Lower lobe of right lung (tissue), 2 donors: ENCODE measurements around the gene SARDH. TPM values are rescaled to one million over a fixed set of nuclear protein-coding genes. Genes with fewer than 3 reads are reported as not detected.

ENCODE experiments used
- ATAC-seq, 2 donors: fragments of 200-7000 bp; cut with Tn5 transposase; one replicate each; pipeline ENCODE4 v1.9.1; 2020 to 2022; ENCODE audit warnings: mild to moderate bottlenecking in 2 of 2, moderate library complexity in 2 of 2
- DNase-seq: peaks from one replicate; pipeline ENCODE4 v3.0.0-alpha.2; 2020
- H3K27ac ChIP-seq: fragments of 200-600 bp; one replicate; pipeline ENCODE4 v1.8.0; 2022
- H3K27me3 ChIP-seq: fragments of 200-600 bp; one replicate; pipeline ENCODE4 v1.8.0; 2022; ENCODE audit warnings: low read depth
- H3K36me3 ChIP-seq: fragments of 200-600 bp; one replicate; pipeline ENCODE4 v1.8.0; 2022; ENCODE audit warnings: mild to moderate bottlenecking
- H3K4me1 ChIP-seq: fragments of 200-600 bp; one replicate; pipeline ENCODE4 v1.8.0; 2022
- H3K4me3 ChIP-seq: fragments of 200-600 bp; one replicate; pipeline ENCODE4 v1.8.0; 2022; ENCODE audit warnings: mild to moderate bottlenecking
- H3K9me3 ChIP-seq: fragments of 200-600 bp; one replicate; pipeline ENCODE4 v1.8.0; 2022
- CTCF ChIP-seq: fragments of 200-600 bp; IDR thresholded peaks from one replicate; pipeline ENCODE4 v1.8.0; 2022; ENCODE audit warnings: antibody characterized with exemption, mild to moderate bottlenecking
- intact Hi-C: fragments of 100-400 bp; cut with DNase I; formaldehyde crosslinking; loops from one replicate; pipeline ENCODE4 v1.11.0; 2022
- total RNA-seq: library from RNA; stranded (reverse); fragmentation: NEBNext Ultra II Directional; extraction: Animal tissue kit (Norgen Biotek cat#: 25700); gene quantifications from one replicate; pipeline ENCODE4 v1.2.1, GENCODE V29; 2021
- donor health status: DM: no; HTN: yes; CAD: no; lungs with severe emphysema.

The SARDH gene
- total RNA-seq, 1 donor from 2014 or later: 3.4 TPM

DNA sequence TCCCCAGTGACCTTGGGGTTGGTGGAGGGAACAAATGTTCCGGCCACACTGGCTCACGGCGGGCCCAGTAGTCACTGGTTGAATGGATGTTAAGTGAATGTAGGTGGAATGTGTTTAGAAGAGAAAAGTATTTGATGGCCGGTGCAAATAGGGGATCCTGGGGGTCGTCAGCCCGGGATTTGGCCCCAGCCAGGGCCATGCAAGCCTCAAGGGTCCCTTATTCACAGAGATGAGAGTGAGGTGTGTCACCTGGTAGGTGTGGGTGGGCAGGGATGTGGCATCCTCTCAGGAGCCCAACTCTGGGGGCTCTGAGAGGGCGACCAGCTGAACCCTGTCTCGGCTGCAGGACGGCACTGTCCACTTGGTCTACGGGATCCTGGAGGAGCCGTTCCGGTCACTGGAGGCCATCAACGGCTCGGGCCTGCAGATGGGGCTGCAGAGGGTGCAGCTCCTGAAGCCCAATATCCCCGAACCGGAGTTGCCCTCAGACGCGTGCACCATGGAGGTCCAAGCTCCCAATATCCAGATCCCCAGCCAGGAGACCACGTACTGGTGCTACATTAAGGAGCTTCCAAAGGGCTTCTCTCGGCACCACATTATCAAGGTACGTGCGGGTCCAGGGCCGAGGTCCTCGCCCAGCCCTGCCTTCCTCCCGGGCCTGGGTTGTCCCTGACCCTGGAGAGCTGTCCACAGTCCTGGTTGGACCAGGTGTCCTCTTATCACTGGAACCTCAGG, 96.1 kb downstream of the SARDH start:
- Histone ChIP-seq H3K4me3 (no peak overlapping the region), H3K27me3 (no peaks in the 10 kb centered on the region), H3K4me1 (no peaks in the 10 kb centered on the region), H3K36me3 (no peaks in the 10 kb centered on the region), H3K9me3 (no peaks in the 10 kb centered on the region), H3K27ac (no peak overlapping the region)
- DNase-seq (no peak), ATAC-seq (no peak)
- intact Hi-C loops: no loop called here
- no peak for TF ChIP-seq CTCF

GRCh38 chr9:133641396-133641655, 96.8 kb downstream of the SARDH start:
- no peak for TF ChIP-seq CTCF
- Histone ChIP-seq H3K27ac (no peak overlapping the region), H3K4me3 (no peak overlapping the region), H3K4me1 (no peaks in the 10 kb centered on the region), H3K27me3 (no peaks in the 10 kb centered on the region), H3K36me3 (no peaks in the 10 kb centered on the region), H3K9me3 (no peaks in the 10 kb centered on the region)
- DNase-seq (no peak), ATAC-seq (no peak)
- intact Hi-C loops: no loop called here

GRCh38 chr9:133640580-133641395, 97.4 kb downstream of the SARDH start:
- Histone ChIP-seq H3K9me3 (no peaks in the 10 kb centered on the region), H3K27me3 (no peaks in the 10 kb centered on the region), H3K4me3 (no peak overlapping the region), H3K4me1 (no peaks in the 10 kb centered on the region), H3K27ac (no peak overlapping the region), H3K36me3 (no peaks in the 10 kb centered on the region)
- ATAC-seq (no peak), DNase-seq (no peak)
- TF ChIP-seq CTCF: no peak
- intact Hi-C loops: no loop called here

DNA sequence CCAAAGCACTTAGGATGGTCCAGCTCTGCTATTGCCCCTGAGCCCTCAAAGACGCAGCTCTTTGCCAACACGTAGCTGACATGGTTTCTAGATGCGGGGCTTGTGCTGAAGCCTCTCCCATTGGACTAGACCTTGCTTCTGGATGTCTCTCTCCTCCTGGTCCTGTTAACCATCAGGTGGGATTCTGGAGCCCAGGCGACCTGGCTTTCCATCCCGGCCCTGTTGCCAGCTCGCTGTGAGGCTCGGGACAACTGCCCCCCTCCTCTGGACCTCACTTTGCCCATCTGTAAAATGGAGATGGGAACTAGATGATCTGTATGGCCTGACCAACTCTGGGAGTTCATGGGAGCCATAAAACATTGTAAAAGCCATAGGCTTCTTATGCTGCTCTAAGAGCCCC, 98.0 kb downstream of the SARDH start:
- H3K4me3 ChIP-seq: no peak overlapping the region
- H3K4me1 ChIP-seq: no peaks in the 10 kb centered on the region
- no peaks in the 10 kb centered on the region for H3K9me3 ChIP-seq
- no peaks in the 10 kb centered on the region for H3K36me3 ChIP-seq
- H3K27ac ChIP-seq: no peak overlapping the region
- no peak for DNase-seq
- intact Hi-C loops: no loop called here
- no peaks in the 10 kb centered on the region for H3K27me3 ChIP-seq
- no peak for TF ChIP-seq CTCF
- no peak for ATAC-seq

GRCh38 chr9:133639613-133640012, 98.5 kb downstream of the SARDH start:
- no peak for TF ChIP-seq CTCF
- ATAC-seq: no peak
- DNase-seq: no peak
- intact Hi-C loops: no loop called here
- no peaks in the 10 kb centered on the region for H3K9me3 ChIP-seq
- no peaks in the 10 kb centered on the region for H3K27me3 ChIP-seq
- no peak overlapping the region for H3K4me3 ChIP-seq
- no peaks in the 10 kb centered on the region for H3K36me3 ChIP-seq
- no peak overlapping the region for H3K27ac ChIP-seq
- H3K4me1 ChIP-seq: no peaks in the 10 kb centered on the region
